ENCODE results near the gene MBLAC2.

Gene MBLAC2

GRCh38 chr5:90474235-90475107 is at the start of gene MBLAC2, which contains the start of gene POLR3G:
Gene MBLAC2, minus strand, starts transcription at chr5:90474771. Its CDS starts 479 bp downstream, at chr5:90474292.
Gene POLR3G, plus strand, starts transcription at chr5:90474864. Its CDS starts 10,704 bp downstream, at chr5:90485568.
- peak; percentile 90 for DNase-seq

GRCh38 chr5:90519081-90519480 is 44.5 kb upstream of the MBLAC2 start:
- DNase-seq: peak; percentile 99

- DNase-seq: peak; percentile 99
These were observed 44.1 kb upstream of the MBLAC2 start for GRCh38 chr5:90518661-90519060.

- DNase-seq: no peak
These were observed 39.9 kb upstream of the MBLAC2 start for GRCh38 chr5:90514520-90514919.

- DNase-seq: no peak
These were observed 35.9 kb upstream of the MBLAC2 start for GRCh38 chr5:90510438-90510837.

- DNase-seq: no peak
These were observed 31.6 kb upstream of the MBLAC2 start for GRCh38 chr5:90506221-90506620.

- no peak for DNase-seq
These were observed 30.2 kb upstream of the MBLAC2 start for GRCh38 chr5:90504743-90505142.

- no peak for DNase-seq
These were observed 29.0 kb upstream of the MBLAC2 start for GRCh38 chr5:90503596-90503995.

- no peak for DNase-seq
These were observed 20.6 kb upstream of the MBLAC2 start for GRCh38 chr5:90495146-90495545.

- no peak for DNase-seq
These were observed 19.5 kb upstream of the MBLAC2 start for GRCh38 chr5:90494043-90494442.

- no peak for DNase-seq
These were observed 14.2 kb upstream of the MBLAC2 start for GRCh38 chr5:90488791-90489190.

- no peak for DNase-seq
These were observed 10.0 kb upstream of the MBLAC2 start for GRCh38 chr5:90484540-90484939.

GRCh38 chr5:90483206-90483605 is 8.6 kb upstream of the MBLAC2 start:
- DNase-seq: no peak

- DNase-seq: no peak
These were observed 6.1 kb upstream of the MBLAC2 start for GRCh38 chr5:90480699-90481098.

GRCh38 chr5:90479611-90480385 is 5.2 kb upstream of the MBLAC2 start:
- DNase-seq: no peak

- no peak for DNase-seq
These were observed 3.1 kb upstream of the MBLAC2 start for GRCh38 chr5:90477621-90478215.

- DNase-seq: no peak
These were observed 2.5 kb upstream of the MBLAC2 start for GRCh38 chr5:90477073-90477472.

GRCh38 chr5:90476391-90476790 is 1.8 kb upstream of the MBLAC2 start:
- no peak for DNase-seq

GRCh38 chr5:90475436-90475980 is 937 bp upstream of the MBLAC2 start:
- DNase-seq: peak; percentile 82

- DNase-seq: peak; percentile 49
These were observed 956 bp downstream of the MBLAC2 start for GRCh38 chr5:90473396-90474234.

- DNase-seq: no peak
These were observed 1.7 kb downstream of the MBLAC2 start for GRCh38 chr5:90472783-90473395.

- no peak for DNase-seq
These were observed 13.3 kb downstream of the MBLAC2 start for GRCh38 chr5:90461288-90461687.

All from NCI-H748 treated with DMSO at 0.1 percent for 48 hours (cell line).